Measurements from ENCODE around the gene AGAP1.

DNA sequence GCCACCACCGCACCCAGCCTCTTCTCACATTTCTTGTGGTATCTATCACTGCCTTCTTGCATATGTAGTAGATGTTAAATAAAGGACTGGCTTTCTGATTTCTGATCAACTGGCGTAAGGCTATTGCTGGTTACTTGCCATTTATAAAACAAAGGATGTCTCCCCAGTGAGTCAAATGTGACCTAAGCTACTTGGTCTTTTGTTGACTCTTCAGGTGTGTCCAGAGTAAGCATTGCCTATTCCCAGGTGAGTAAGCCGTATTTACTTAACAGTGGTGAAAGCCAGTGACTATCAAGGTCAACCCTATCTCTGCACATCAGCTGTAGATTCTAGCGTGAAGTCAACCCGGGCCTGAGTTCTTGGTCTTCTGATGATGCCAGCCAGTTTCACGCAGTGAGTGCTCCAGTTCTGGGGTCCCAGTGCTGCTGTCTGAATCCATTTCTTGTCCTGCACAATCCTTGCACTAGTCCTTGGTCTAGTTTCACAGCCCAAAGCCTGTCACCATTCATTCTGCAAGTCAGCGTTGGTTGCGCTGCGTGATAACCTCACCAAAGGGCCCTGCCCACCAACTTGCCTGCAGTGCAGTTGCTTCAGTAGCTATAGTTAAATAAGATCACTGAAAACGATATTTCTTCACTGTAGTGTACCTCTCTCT, 554.2 kb downstream of the AGAP1 start:
- TF ChIP-seq, protein P1, sequence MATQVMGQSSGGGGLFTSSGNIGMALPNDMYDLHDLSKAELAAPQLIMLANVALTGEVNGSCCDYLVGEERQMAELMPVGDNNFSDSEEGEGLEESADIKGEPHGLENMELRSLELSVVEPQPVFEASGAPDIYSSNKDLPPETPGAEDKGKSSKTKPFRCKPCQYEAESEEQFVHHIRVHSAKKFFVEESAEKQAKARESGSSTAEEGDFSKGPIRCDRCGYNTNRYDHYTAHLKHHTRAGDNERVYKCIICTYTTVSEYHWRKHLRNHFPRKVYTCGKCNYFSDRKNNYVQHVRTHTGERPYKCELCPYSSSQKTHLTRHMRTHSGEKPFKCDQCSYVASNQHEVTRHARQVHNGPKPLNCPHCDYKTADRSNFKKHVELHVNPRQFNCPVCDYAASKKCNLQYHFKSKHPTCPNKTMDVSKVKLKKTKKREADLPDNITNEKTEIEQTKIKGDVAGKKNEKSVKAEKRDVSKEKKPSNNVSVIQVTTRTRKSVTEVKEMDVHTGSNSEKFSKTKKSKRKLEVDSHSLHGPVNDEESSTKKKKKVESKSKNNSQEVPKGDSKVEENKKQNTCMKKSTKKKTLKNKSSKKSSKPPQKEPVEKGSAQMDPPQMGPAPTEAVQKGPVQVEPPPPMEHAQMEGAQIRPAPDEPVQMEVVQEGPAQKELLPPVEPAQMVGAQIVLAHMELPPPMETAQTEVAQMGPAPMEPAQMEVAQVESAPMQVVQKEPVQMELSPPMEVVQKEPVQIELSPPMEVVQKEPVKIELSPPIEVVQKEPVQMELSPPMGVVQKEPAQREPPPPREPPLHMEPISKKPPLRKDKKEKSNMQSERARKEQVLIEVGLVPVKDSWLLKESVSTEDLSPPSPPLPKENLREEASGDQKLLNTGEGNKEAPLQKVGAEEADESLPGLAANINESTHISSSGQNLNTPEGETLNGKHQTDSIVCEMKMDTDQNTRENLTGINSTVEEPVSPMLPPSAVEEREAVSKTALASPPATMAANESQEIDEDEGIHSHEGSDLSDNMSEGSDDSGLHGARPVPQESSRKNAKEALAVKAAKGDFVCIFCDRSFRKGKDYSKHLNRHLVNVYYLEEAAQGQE (IDR thresholded peaks at IDR 0.05; ENCODE audit: insufficient read depth in 1 of 2, low read depth in 2 of 2, low read length in 2 of 2) = no peak
- TF ChIP-seq TAF1 (IDR thresholded peaks at IDR 0.05; ENCODE audit: borderline replicate concordance, insufficient read depth, low read length) = no peak
- TF ChIP-seq SIN3A (IDR thresholded peaks at IDR 0.05; ENCODE audit: borderline replicate concordance, insufficient read depth, low read length) = no peak
- TF ChIP-seq POLR2AphosphoS5 (IDR thresholded peaks at IDR 0.05; ENCODE audit: low read depth, low read length) = no peak
- TF ChIP-seq FOXP2 (optimal IDR thresholded peaks at IDR 0.05; ENCODE audit: borderline replicate concordance, extremely low read depth, extremely low read length, insufficient read depth) = no peak
